Measurements from ENCODE around the gene NLK.
"Not testable (repeated sequence)": the region's sequence is repeated elsewhere in the genome, so short reads cannot be mapped to it uniquely, and the experiment has no call there.

Gene NLK

GRCh38 chr17:28196636-28197035, 154.2 kb downstream of the NLK start:
- Histone ChIP-seq H3K27ac (ENCODE audit: low read depth in 2 of 2, low read length in 2 of 2) (no peak overlapping the region), H3K27me3 (ENCODE audit: control insufficient read depth in 2 of 2, insufficient read depth in 2 of 2, low read length in 2 of 2) (no peaks in the 10 kb centered on the region), H3K4me1 (ENCODE audit: control insufficient read depth in 2 of 2, insufficient read depth in 2 of 2, low read length in 2 of 2) (no peaks in the 10 kb centered on the region), H3K9me3 (ENCODE audit: control insufficient read depth in 2 of 2, low read length in 2 of 2) (no peaks in the 10 kb centered on the region), H3K4me3 (ENCODE audit: low read length in 2 of 2) (no peak overlapping the region), H3K36me3 (ENCODE audit: control insufficient read depth in 2 of 2, insufficient read depth in 2 of 2, low read length in 2 of 2) (peaks cover 3 to 20% of the 10 kb centered on the region in 2 donors), H3K9ac (ENCODE audit: low read depth in 1 of 2, low read length in 2 of 2) (no peak overlapping the region)

GRCh38 chr17:28199115-28199514, 156.6 kb downstream of the NLK start:
- peaks cover 3 to 8% of the 10 kb centered on the region in 2 donors for H3K36me3 ChIP-seq (ENCODE audit: control insufficient read depth in 2 of 2, insufficient read depth in 2 of 2, low read length in 2 of 2)
- no peaks in the 10 kb centered on the region for H3K27me3 ChIP-seq (ENCODE audit: control insufficient read depth in 2 of 2, insufficient read depth in 2 of 2, low read length in 2 of 2)
- no peak overlapping the region for H3K27ac ChIP-seq (ENCODE audit: low read depth in 2 of 2, low read length in 2 of 2)
- H3K4me1 ChIP-seq (ENCODE audit: control insufficient read depth in 2 of 2, insufficient read depth in 2 of 2, low read length in 2 of 2), result no peaks in the 10 kb centered on the region
- no peaks in the 10 kb centered on the region for H3K9me3 ChIP-seq (ENCODE audit: control insufficient read depth in 2 of 2, low read length in 2 of 2)
- no peak overlapping the region for H3K9ac ChIP-seq (ENCODE audit: low read depth in 1 of 2, low read length in 2 of 2)
- no peak overlapping the region for H3K4me3 ChIP-seq (ENCODE audit: low read length in 2 of 2)

- no peaks in the 10 kb centered on the region for H3K4me1 ChIP-seq (ENCODE audit: control insufficient read depth in 2 of 2, insufficient read depth in 2 of 2, low read length in 2 of 2)
- no peaks in the 10 kb centered on the region for H3K9me3 ChIP-seq (ENCODE audit: control insufficient read depth in 2 of 2, low read length in 2 of 2)
- no peaks in the 10 kb centered on the region for H3K27me3 ChIP-seq (ENCODE audit: control insufficient read depth in 2 of 2, insufficient read depth in 2 of 2, low read length in 2 of 2)
- H3K9ac ChIP-seq (ENCODE audit: low read depth in 1 of 2, low read length in 2 of 2), result no peak overlapping the region
- no peak overlapping the region for H3K27ac ChIP-seq (ENCODE audit: low read depth in 2 of 2, low read length in 2 of 2)
- H3K36me3 ChIP-seq (ENCODE audit: control insufficient read depth in 2 of 2, insufficient read depth in 2 of 2, low read length in 2 of 2), result peaks cover 0 to 5% of the 10 kb centered on the region in 2 donors
- H3K4me3 ChIP-seq (ENCODE audit: low read length in 2 of 2), result no peak overlapping the region
Measured at GRCh38 chr17:28199728-28200127, 157.3 kb downstream of the NLK start.

- H3K27me3 ChIP-seq (ENCODE audit: control insufficient read depth in 2 of 2, insufficient read depth in 2 of 2, low read length in 2 of 2), result no peaks in the 10 kb centered on the region
- no peaks in the 10 kb centered on the region for H3K9me3 ChIP-seq (ENCODE audit: control insufficient read depth in 2 of 2, low read length in 2 of 2)
- H3K4me1 ChIP-seq (ENCODE audit: control insufficient read depth in 2 of 2, insufficient read depth in 2 of 2, low read length in 2 of 2), result no peaks in the 10 kb centered on the region
- no peak overlapping the region for H3K4me3 ChIP-seq (ENCODE audit: low read length in 2 of 2)
- peaks cover 0 to 3% of the 10 kb centered on the region in 2 donors for H3K36me3 ChIP-seq (ENCODE audit: control insufficient read depth in 2 of 2, insufficient read depth in 2 of 2, low read length in 2 of 2)
- H3K9ac ChIP-seq (ENCODE audit: low read depth in 1 of 2, low read length in 2 of 2), result no peak overlapping the region
- H3K27ac ChIP-seq (ENCODE audit: low read depth in 2 of 2, low read length in 2 of 2), result no peak overlapping the region
Measured at GRCh38 chr17:28201315-28201714, 158.8 kb downstream of the NLK start.

GRCh38 chr17:28204244-28204643, 161.8 kb downstream of the NLK start:
- H3K9me3 ChIP-seq (ENCODE audit: control insufficient read depth in 2 of 2, low read length in 2 of 2), result no peaks in the 10 kb centered on the region
- no peak overlapping the region for H3K4me3 ChIP-seq (ENCODE audit: low read length in 2 of 2)
- H3K9ac ChIP-seq (ENCODE audit: low read depth in 1 of 2, low read length in 2 of 2), result no peak overlapping the region
- no peak overlapping the region for H3K27ac ChIP-seq (ENCODE audit: low read depth in 2 of 2, low read length in 2 of 2)
- H3K36me3 ChIP-seq (ENCODE audit: control insufficient read depth in 2 of 2, insufficient read depth in 2 of 2, low read length in 2 of 2), result no peaks in the 10 kb centered on the region
- no peaks in the 10 kb centered on the region for H3K4me1 ChIP-seq (ENCODE audit: control insufficient read depth in 2 of 2, insufficient read depth in 2 of 2, low read length in 2 of 2)
- no peaks in the 10 kb centered on the region for H3K27me3 ChIP-seq (ENCODE audit: control insufficient read depth in 2 of 2, insufficient read depth in 2 of 2, low read length in 2 of 2)

- H3K36me3 ChIP-seq (ENCODE audit: control insufficient read depth in 2 of 2, insufficient read depth in 2 of 2, low read length in 2 of 2), result no peaks in the 10 kb centered on the region
- no peaks in the 10 kb centered on the region for H3K27me3 ChIP-seq (ENCODE audit: control insufficient read depth in 2 of 2, insufficient read depth in 2 of 2, low read length in 2 of 2)
- no peaks in the 10 kb centered on the region for H3K9me3 ChIP-seq (ENCODE audit: control insufficient read depth in 2 of 2, low read length in 2 of 2)
- H3K27ac ChIP-seq (ENCODE audit: low read depth in 2 of 2, low read length in 2 of 2), result no peak overlapping the region
- H3K4me3 ChIP-seq (ENCODE audit: low read length in 2 of 2), result no peak overlapping the region
- no peaks in the 10 kb centered on the region for H3K4me1 ChIP-seq (ENCODE audit: control insufficient read depth in 2 of 2, insufficient read depth in 2 of 2, low read length in 2 of 2)
- H3K9ac ChIP-seq (ENCODE audit: low read depth in 1 of 2, low read length in 2 of 2), result no peak overlapping the region
Measured at GRCh38 chr17:28204751-28205150, 162.3 kb downstream of the NLK start.

GRCh38 chr17:28206292-28206691, 163.8 kb downstream of the NLK start:
- H3K36me3 ChIP-seq (ENCODE audit: control insufficient read depth in 2 of 2, insufficient read depth in 2 of 2, low read length in 2 of 2), result no peaks in the 10 kb centered on the region
- no peaks in the 10 kb centered on the region for H3K4me1 ChIP-seq (ENCODE audit: control insufficient read depth in 2 of 2, insufficient read depth in 2 of 2, low read length in 2 of 2)
- H3K9me3 ChIP-seq (ENCODE audit: control insufficient read depth in 2 of 2, low read length in 2 of 2), result no peaks in the 10 kb centered on the region
- H3K9ac ChIP-seq (ENCODE audit: low read depth in 1 of 2, low read length in 2 of 2), result no peak overlapping the region
- no peaks in the 10 kb centered on the region for H3K27me3 ChIP-seq (ENCODE audit: control insufficient read depth in 2 of 2, insufficient read depth in 2 of 2, low read length in 2 of 2)
- no peak overlapping the region for H3K27ac ChIP-seq (ENCODE audit: low read depth in 2 of 2, low read length in 2 of 2)
- H3K4me3 ChIP-seq (ENCODE audit: low read length in 2 of 2), result no peak overlapping the region

GRCh38 chr17:28211811-28212210, 169.3 kb downstream of the NLK start:
- Histone ChIP-seq H3K4me1 (ENCODE audit: control insufficient read depth in 2 of 2, insufficient read depth in 2 of 2, low read length in 2 of 2) (no peaks in the 10 kb centered on the region), H3K4me3 (ENCODE audit: low read length in 2 of 2) (no peak overlapping the region), H3K36me3 (ENCODE audit: control insufficient read depth in 2 of 2, insufficient read depth in 2 of 2, low read length in 2 of 2) (no peaks in the 10 kb centered on the region), H3K9ac (ENCODE audit: low read depth in 1 of 2, low read length in 2 of 2) (no peak overlapping the region), H3K9me3 (ENCODE audit: control insufficient read depth in 2 of 2, low read length in 2 of 2) (no peaks in the 10 kb centered on the region), H3K27ac (ENCODE audit: low read depth in 2 of 2, low read length in 2 of 2) (no peak overlapping the region), H3K27me3 (ENCODE audit: control insufficient read depth in 2 of 2, insufficient read depth in 2 of 2, low read length in 2 of 2) (no peaks in the 10 kb centered on the region)

- H3K27me3 ChIP-seq (ENCODE audit: control insufficient read depth in 2 of 2, insufficient read depth in 2 of 2, low read length in 2 of 2); H3K4me1 ChIP-seq (ENCODE audit: control insufficient read depth in 2 of 2, insufficient read depth in 2 of 2, low read length in 2 of 2): not testable (repeated sequence)
Measured at GRCh38 chr17:28213578-28213977, 171.1 kb downstream of the NLK start.

GRCh38 chr17:28216052-28216451, 173.6 kb downstream of the NLK start:
- Histone ChIP-seq H3K4me1 (ENCODE audit: control insufficient read depth in 2 of 2, insufficient read depth in 2 of 2, low read length in 2 of 2) (no peaks in the 10 kb centered on the region), H3K27me3 (ENCODE audit: control insufficient read depth in 2 of 2, insufficient read depth in 2 of 2, low read length in 2 of 2) (no peaks in the 10 kb centered on the region), H3K27ac (ENCODE audit: low read depth in 2 of 2, low read length in 2 of 2) (no peak overlapping the region)

More at GRCh38 chr17:28213578-28213977, 171.1 kb downstream of the NLK start:
- not testable (repeated sequence) for H3K36me3 ChIP-seq (ENCODE audit: control insufficient read depth in 2 of 2, insufficient read depth in 2 of 2, low read length in 2 of 2); H3K9me3 ChIP-seq (ENCODE audit: control insufficient read depth in 2 of 2, low read length in 2 of 2); H3K27ac ChIP-seq (ENCODE audit: low read depth in 2 of 2, low read length in 2 of 2); H3K9ac ChIP-seq (ENCODE audit: low read depth in 1 of 2, low read length in 2 of 2); H3K4me3 ChIP-seq (ENCODE audit: low read length in 2 of 2)

GRCh38 chr17:28216528-28216927, 174.1 kb downstream of the NLK start:
- Histone ChIP-seq H3K4me1 (ENCODE audit: control insufficient read depth in 2 of 2, insufficient read depth in 2 of 2, low read length in 2 of 2) (no peaks in the 10 kb centered on the region), H3K9me3 (ENCODE audit: control insufficient read depth in 2 of 2, low read length in 2 of 2) (no peaks in the 10 kb centered on the region), H3K4me3 (ENCODE audit: low read length in 2 of 2) (no peak overlapping the region), H3K27ac (ENCODE audit: low read depth in 2 of 2, low read length in 2 of 2) (no peak overlapping the region), H3K9ac (ENCODE audit: low read depth in 1 of 2, low read length in 2 of 2) (no peak overlapping the region), H3K36me3 (ENCODE audit: control insufficient read depth in 2 of 2, insufficient read depth in 2 of 2, low read length in 2 of 2) (no peaks in the 10 kb centered on the region), H3K27me3 (ENCODE audit: control insufficient read depth in 2 of 2, insufficient read depth in 2 of 2, low read length in 2 of 2) (no peaks in the 10 kb centered on the region)

More at GRCh38 chr17:28216052-28216451, 173.6 kb downstream of the NLK start:
- H3K9ac ChIP-seq (ENCODE audit: low read depth in 1 of 2, low read length in 2 of 2), result no peak overlapping the region
- H3K36me3 ChIP-seq (ENCODE audit: control insufficient read depth in 2 of 2, insufficient read depth in 2 of 2, low read length in 2 of 2), result no peaks in the 10 kb centered on the region
- no peak overlapping the region for H3K4me3 ChIP-seq (ENCODE audit: low read length in 2 of 2)
- no peaks in the 10 kb centered on the region for H3K9me3 ChIP-seq (ENCODE audit: control insufficient read depth in 2 of 2, low read length in 2 of 2)

Measured in mucosa of rectum (tissue), 2 donors.